ENCODE measurements around the gene ZNF385B. TPM values are rescaled to one million over a fixed set of nuclear protein-coding genes. Genes with fewer than 3 reads are reported as not detected.

Gene ZNF385B
- total RNA-seq, 2 donors from 2014 or later, result 5.3 to 18.1 TPM

- H3K27ac ChIP-seq (ENCODE audit: low read depth, low read length), result no peak overlapping the region
- H3K9me3 Mint-ChIP-seq, result no peaks in the 10 kb centered on the region
- DNase-seq, result no peak
- H3K27me3 Mint-ChIP-seq (ENCODE audit: insufficient read depth), result no peaks in the 10 kb centered on the region
- H3K36me3 ChIP-seq (ENCODE audit: control insufficient read depth, insufficient read depth, low read length), result no peaks in the 10 kb centered on the region
- no peaks in the 10 kb centered on the region for H3K9me3 ChIP-seq (ENCODE audit: control insufficient read depth, low read length)
- H3K4me1 ChIP-seq (ENCODE audit: control insufficient read depth, insufficient read depth, low read length), result no peaks in the 10 kb centered on the region
- no peaks in the 10 kb centered on the region for H3K27me3 ChIP-seq (ENCODE audit: control insufficient read depth, insufficient read depth, low read length, poor library complexity, severe bottlenecking)
- H3K27ac Mint-ChIP-seq, result no peak overlapping the region
- H3K4me3 ChIP-seq (ENCODE audit: low read length), result no peak overlapping the region
- H3K36me3 Mint-ChIP-seq (ENCODE audit: low read depth), result no peaks in the 10 kb centered on the region
- TF ChIP-seq CTCF (conservative IDR thresholded peaks at IDR 0.05), result no peak
- H3K9ac ChIP-seq (ENCODE audit: extremely low read depth, low read length, poor library complexity, severe bottlenecking), result no peak overlapping the region
- no peak overlapping the region for H3K4me3 Mint-ChIP-seq
- peaks cover 13% of the 10 kb centered on the region for H3K4me1 Mint-ChIP-seq
These were observed 67.5 kb downstream of the ZNF385B start for GRCh38 chr2:179793902-179794301.

- H3K4me1 ChIP-seq (ENCODE audit: control insufficient read depth, insufficient read depth, low read length), result no peaks in the 10 kb centered on the region
- H3K9me3 Mint-ChIP-seq, result no peaks in the 10 kb centered on the region
- H3K9me3 ChIP-seq (ENCODE audit: control insufficient read depth, low read length), result no peaks in the 10 kb centered on the region
- no peak overlapping the region for H3K9ac ChIP-seq (ENCODE audit: extremely low read depth, low read length, poor library complexity, severe bottlenecking)
- no peaks in the 10 kb centered on the region for H3K36me3 ChIP-seq (ENCODE audit: control insufficient read depth, insufficient read depth, low read length)
- no peak for DNase-seq
- peaks cover 13% of the 10 kb centered on the region for H3K4me1 Mint-ChIP-seq
- H3K27me3 ChIP-seq (ENCODE audit: control insufficient read depth, insufficient read depth, low read length, poor library complexity, severe bottlenecking), result no peaks in the 10 kb centered on the region
- H3K4me3 ChIP-seq (ENCODE audit: low read length), result no peak overlapping the region
- 85 to 90% methylated on average over 2 of the region's 2 CpGs for WGBS, 2 experiments (ENCODE audit: insufficient coverage in 1 of 2, insufficient read length in 1 of 2)
- no peak overlapping the region for H3K27ac ChIP-seq (ENCODE audit: low read depth, low read length)
- no peak for TF ChIP-seq CTCF (conservative IDR thresholded peaks at IDR 0.05)
- peak overlapping the region; percentile 24 for H3K27ac Mint-ChIP-seq
- no peaks in the 10 kb centered on the region for H3K27me3 Mint-ChIP-seq (ENCODE audit: insufficient read depth)
- no peak overlapping the region for H3K4me3 Mint-ChIP-seq
- H3K36me3 Mint-ChIP-seq (ENCODE audit: low read depth), result no peaks in the 10 kb centered on the region
These were observed 68.2 kb downstream of the ZNF385B start for GRCh38 chr2:179793238-179793637.

- no peak for DNase-seq
- H3K4me1 Mint-ChIP-seq, result peaks cover 7% of the 10 kb centered on the region
- no peak for TF ChIP-seq CTCF (conservative IDR thresholded peaks at IDR 0.05)
- Histone ChIP-seq H3K27ac (ENCODE audit: low read depth, low read length) (no peak overlapping the region), H3K9ac (ENCODE audit: extremely low read depth, low read length, poor library complexity, severe bottlenecking) (no peak overlapping the region), H3K4me3 (ENCODE audit: low read length) (no peak overlapping the region), H3K9me3 (ENCODE audit: control insufficient read depth, low read length) (no peaks in the 10 kb centered on the region), H3K36me3 (ENCODE audit: control insufficient read depth, insufficient read depth, low read length) (no peaks in the 10 kb centered on the region), H3K27me3 (ENCODE audit: control insufficient read depth, insufficient read depth, low read length, poor library complexity, severe bottlenecking) (no peaks in the 10 kb centered on the region), H3K4me1 (ENCODE audit: control insufficient read depth, insufficient read depth, low read length) (no peaks in the 10 kb centered on the region)
- H3K36me3 Mint-ChIP-seq (ENCODE audit: low read depth), result no peaks in the 10 kb centered on the region
- WGBS, 2 experiments (ENCODE audit: insufficient coverage in 1 of 2, insufficient read length in 1 of 2), result 77 to 89% methylated on average over 3 of the region's 3 CpGs
- H3K9me3 Mint-ChIP-seq, result no peaks in the 10 kb centered on the region
- no peaks in the 10 kb centered on the region for H3K27me3 Mint-ChIP-seq (ENCODE audit: insufficient read depth)
- no peak overlapping the region for H3K4me3 Mint-ChIP-seq
- no peak overlapping the region for H3K27ac Mint-ChIP-seq
These were observed 70.9 kb downstream of the ZNF385B start for GRCh38 chr2:179790235-179791217.

Data from endodermal cell (in vitro differentiated cells).